ENCODE measurements around the gene SEPTIN11. TPM values are rescaled to one million over a fixed set of nuclear protein-coding genes. Genes with fewer than 3 reads are reported as not detected.

Gene SEPTIN11
- total and polyA plus RNA-seq, 4 donors, result 17.2 to 37.4 (median 25.1) TPM

GRCh38 chr4:76926841-76927240, 22.7 kb upstream of the SEPTIN11 start:
- Histone ChIP-seq H3K27me3 (ENCODE audit: control insufficient read depth in 4 of 4, insufficient read depth in 4 of 4, low read length in 3 of 4) (no peaks in the 10 kb centered on the region), H3K9ac (ENCODE audit: low read depth in 1 of 2, low read length in 2 of 2) (no peak overlapping the region), H3K9me3 (ENCODE audit: control insufficient read depth in 4 of 4, low read length in 3 of 4) (no peaks in the 10 kb centered on the region), H3K36me3 (ENCODE audit: control insufficient read depth in 4 of 4, insufficient read depth in 3 of 4, low read depth in 1 of 4, low read length in 3 of 4) (no peaks in the 10 kb centered on the region), H3K4me1 (ENCODE audit: control insufficient read depth in 4 of 4, insufficient read depth in 4 of 4, low read length in 3 of 4) (peaks cover 3 to 7% (median 6%) of the 10 kb centered on the region in 4 donors), H3K27ac (ENCODE audit: low read depth in 1 of 2, low read length in 2 of 2) (no peak overlapping the region), H3K4me3 (ENCODE audit: low read depth in 1 of 3, low read length in 3 of 3) (no peak overlapping the region)
- DNase-seq (ENCODE audit: low spot score), result no peak
- TF ChIP-seq EGR1 (IDR thresholded peaks at IDR 0.05; ENCODE audit: low read depth in 2 of 2) (no peak), SP1 (IDR thresholded peaks at IDR 0.05) (no peak), HNF4G (IDR thresholded peaks at IDR 0.05) (no peak), HNF4A (conservative IDR thresholded peaks at IDR 0.05) (no peak)
- TF ChIP-seq, protein P1, sequence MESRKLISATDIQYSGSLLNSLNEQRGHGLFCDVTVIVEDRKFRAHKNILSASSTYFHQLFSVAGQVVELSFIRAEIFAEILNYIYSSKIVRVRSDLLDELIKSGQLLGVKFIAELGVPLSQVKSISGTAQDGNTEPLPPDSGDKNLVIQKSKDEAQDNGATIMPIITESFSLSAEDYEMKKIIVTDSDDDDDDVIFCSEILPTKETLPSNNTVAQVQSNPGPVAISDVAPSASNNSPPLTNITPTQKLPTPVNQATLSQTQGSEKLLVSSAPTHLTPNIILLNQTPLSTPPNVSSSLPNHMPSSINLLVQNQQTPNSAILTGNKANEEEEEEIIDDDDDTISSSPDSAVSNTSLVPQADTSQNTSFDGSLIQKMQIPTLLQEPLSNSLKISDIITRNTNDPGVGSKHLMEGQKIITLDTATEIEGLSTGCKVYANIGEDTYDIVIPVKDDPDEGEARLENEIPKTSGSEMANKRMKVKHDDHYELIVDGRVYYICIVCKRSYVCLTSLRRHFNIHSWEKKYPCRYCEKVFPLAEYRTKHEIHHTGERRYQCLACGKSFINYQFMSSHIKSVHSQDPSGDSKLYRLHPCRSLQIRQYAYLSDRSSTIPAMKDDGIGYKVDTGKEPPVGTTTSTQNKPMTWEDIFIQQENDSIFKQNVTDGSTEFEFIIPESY (IDR thresholded peaks at IDR 0.05), result no peak
- TF ChIP-seq, protein P2, sequence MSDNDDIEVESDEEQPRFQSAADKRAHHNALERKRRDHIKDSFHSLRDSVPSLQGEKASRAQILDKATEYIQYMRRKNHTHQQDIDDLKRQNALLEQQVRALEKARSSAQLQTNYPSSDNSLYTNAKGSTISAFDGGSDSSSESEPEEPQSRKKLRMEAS (IDR thresholded peaks at IDR 0.05), result no peak
- WGBS, result 94% methylated on average over 6 of the region's 6 CpGs

DNA sequence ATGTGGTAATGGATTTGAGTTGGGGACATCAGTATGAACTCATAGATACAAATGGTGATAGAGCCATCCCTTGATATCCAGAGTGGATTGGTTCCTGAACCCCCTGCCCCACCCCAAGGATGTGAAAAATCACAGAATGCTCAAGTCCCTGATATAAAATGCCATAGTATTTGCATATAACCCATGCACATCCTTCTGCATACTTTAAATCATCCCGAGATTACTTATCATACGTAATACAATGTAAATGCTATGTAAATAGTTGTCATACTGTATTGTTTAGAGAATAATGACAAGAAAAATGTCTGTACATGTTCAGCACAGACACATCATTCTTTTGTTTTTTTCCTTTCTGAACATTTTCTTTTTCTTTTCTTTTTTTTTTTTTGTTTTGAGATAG, 18.9 kb upstream of the SEPTIN11 start:
- 95% methylated on average over 2 of the region's 2 CpGs for WGBS
- TF ChIP-seq TAF1 (conservative IDR thresholded peaks at IDR 0.05), result no peak
- no peak for TF ChIP-seq RXRA (IDR thresholded peaks at IDR 0.05)
- no peak for TF ChIP-seq FOXA1 (IDR thresholded peaks at IDR 0.05)
- TF ChIP-seq NR2F2 (IDR thresholded peaks at IDR 0.05), result no peak
- TF ChIP-seq CTCF (IDR thresholded peaks at IDR 0.05; ENCODE audit: low read depth, low read length, missing input control), result no peak
- TF ChIP-seq FOXA2 (IDR thresholded peaks at IDR 0.05), result no peak
- no peak overlapping the region for H3K9ac ChIP-seq (ENCODE audit: low read depth in 1 of 2, low read length in 2 of 2)

DNA sequence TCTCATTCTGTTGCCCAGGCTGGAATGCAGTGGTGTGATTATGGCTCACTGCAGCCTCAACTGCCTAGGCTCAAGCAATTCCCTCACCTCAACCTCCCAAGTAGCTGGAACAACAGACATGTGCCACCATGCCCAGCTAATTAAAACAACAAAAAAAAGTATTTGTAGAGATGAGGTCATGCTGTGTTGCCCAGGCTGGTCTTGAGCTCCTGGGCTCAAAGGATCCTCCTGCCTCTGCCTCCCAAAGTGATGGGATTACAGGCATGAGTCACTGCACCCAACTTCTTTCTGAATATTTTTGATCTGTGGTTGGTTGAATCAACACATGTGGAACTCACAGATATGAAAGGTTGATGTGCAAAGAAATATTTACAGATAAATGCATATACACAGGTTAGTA, 18.5 kb upstream of the SEPTIN11 start:
- DNase-seq (ENCODE audit: low spot score), result no peak
- Histone ChIP-seq H3K27ac (ENCODE audit: low read depth in 1 of 2, low read length in 2 of 2) (peak overlapping the region; percentile 38 to 54), H3K9me3 (ENCODE audit: control insufficient read depth in 4 of 4, low read length in 3 of 4) (no peaks in the 10 kb centered on the region), H3K9ac (ENCODE audit: low read depth in 1 of 2, low read length in 2 of 2) (no peak overlapping the region), H3K27me3 (ENCODE audit: control insufficient read depth in 4 of 4, insufficient read depth in 4 of 4, low read length in 3 of 4) (no peaks in the 10 kb centered on the region), H3K4me1 (ENCODE audit: control insufficient read depth in 4 of 4, insufficient read depth in 4 of 4, low read length in 3 of 4) (peaks cover 3 to 12% (median 10%) of the 10 kb centered on the region in 4 donors), H3K36me3 (ENCODE audit: control insufficient read depth in 4 of 4, insufficient read depth in 3 of 4, low read depth in 1 of 4, low read length in 3 of 4) (no peaks in the 10 kb centered on the region), H3K4me3 (ENCODE audit: low read depth in 1 of 3, low read length in 3 of 3) (no peak overlapping the region)
- TF ChIP-seq, protein P1 (IDR thresholded peaks at IDR 0.05), result no peak
- TF ChIP-seq TAF1 (conservative IDR thresholded peaks at IDR 0.05), result no peak
- no peak for TF ChIP-seq EGR1 (IDR thresholded peaks at IDR 0.05; ENCODE audit: low read depth in 2 of 2)
- no peak for TF ChIP-seq ATF3 (IDR thresholded peaks at IDR 0.05)

More for the DNA sequence above, 18.9 kb upstream of the SEPTIN11 start:
- peaks cover 3 to 12% (median 10%) of the 10 kb centered on the region in 4 donors for H3K4me1 ChIP-seq (ENCODE audit: control insufficient read depth in 4 of 4, insufficient read depth in 4 of 4, low read length in 3 of 4)
- H3K27ac ChIP-seq (ENCODE audit: low read depth in 1 of 2, low read length in 2 of 2), result no peak overlapping the region
- no peaks in the 10 kb centered on the region for H3K27me3 ChIP-seq (ENCODE audit: control insufficient read depth in 4 of 4, insufficient read depth in 4 of 4, low read length in 3 of 4)
- no peak overlapping the region for H3K4me3 ChIP-seq (ENCODE audit: low read depth in 1 of 3, low read length in 3 of 3)
- no peaks in the 10 kb centered on the region for H3K9me3 ChIP-seq (ENCODE audit: control insufficient read depth in 4 of 4, low read length in 3 of 4)
- no peak for DNase-seq (ENCODE audit: low spot score)
- H3K36me3 ChIP-seq (ENCODE audit: control insufficient read depth in 4 of 4, insufficient read depth in 3 of 4, low read depth in 1 of 4, low read length in 3 of 4), result no peaks in the 10 kb centered on the region

Data from liver (tissue), 9 donors.